Mucosa of descending colon (tissue), 3 donors: ENCODE measurements around the gene KCNK17. TPM values are rescaled to one million over a fixed set of nuclear protein-coding genes. Genes with fewer than 3 reads are reported as not detected.

Experiments used
- ATAC-seq: fragments of 200-7000 bp; cut with Tn5 transposase; one replicate; pipeline ENCODE4 v1.9.1; 2020; ENCODE audit warnings: mild to moderate bottlenecking, moderate library complexity
- DNase-seq, 3 donors: peaks; one replicate each; pipeline ENCODE4 v3.0.0-alpha.2; 2020
- H3K36me3 ChIP-seq: fragments of 200-600 bp; one replicate; pipeline ENCODE4 v1.8.0; 2021; ENCODE audit warnings: low read depth, mild to moderate bottlenecking
- H3K4me1 ChIP-seq: fragments of 200-600 bp; one replicate; pipeline ENCODE4 v1.8.0; 2021; ENCODE audit warnings: low read depth, mild to moderate bottlenecking
- H3K4me3 ChIP-seq: fragments of 200-600 bp; one replicate; pipeline ENCODE4 v1.8.0; 2021; ENCODE audit warnings: mild to moderate bottlenecking
- H3K9me3 ChIP-seq: fragments of 200-600 bp; one replicate; pipeline ENCODE4 v1.8.0; 2021; ENCODE audit warnings: mild to moderate bottlenecking
- intact Hi-C, 2 donors: fragments of 100-400 bp; cut with DNase I in 1 of 2; cut with micrococcal nuclease in 1 of 2; formaldehyde crosslinking; loops; one replicate each; pipeline versions ENCODE4 v1.11.0 to v1.11.1; 2022; cut with DNase I, micrococcal nuclease
- total RNA-seq, 3 donors: library from RNA; stranded (reverse); fragmentation: NEBNext Ultra II Directional in 2 of 3; extraction: Animal tissue kit (Norgen Biotek cat#: 25700) in 2 of 3; gene quantifications; one replicate each; pipeline versions ENCODE4 v1.2.1 to v1.2.4, GENCODE V29; 2021 to 2023
- TF ChIP-seq, protein P1 (sequence below): fragments of 200-600 bp; IDR thresholded peaks from one replicate; pipeline ENCODE4 v1.8.0; 2022; ENCODE audit warnings: antibody characterized with exemption, mild to moderate bottlenecking
- donor health status: DM: no; HTN: no; CAD: no; lungs with moderate emphysema.
- donor health status: DM: no; HTN: no; CAD: no.
- donor health status: DM: no; HTN: yes; CAD: no.

KCNK17 gene
- total RNA-seq, 3 donors from 2014 or later: 0.24 to 0.63 TPM; not detected in 1

DNA sequence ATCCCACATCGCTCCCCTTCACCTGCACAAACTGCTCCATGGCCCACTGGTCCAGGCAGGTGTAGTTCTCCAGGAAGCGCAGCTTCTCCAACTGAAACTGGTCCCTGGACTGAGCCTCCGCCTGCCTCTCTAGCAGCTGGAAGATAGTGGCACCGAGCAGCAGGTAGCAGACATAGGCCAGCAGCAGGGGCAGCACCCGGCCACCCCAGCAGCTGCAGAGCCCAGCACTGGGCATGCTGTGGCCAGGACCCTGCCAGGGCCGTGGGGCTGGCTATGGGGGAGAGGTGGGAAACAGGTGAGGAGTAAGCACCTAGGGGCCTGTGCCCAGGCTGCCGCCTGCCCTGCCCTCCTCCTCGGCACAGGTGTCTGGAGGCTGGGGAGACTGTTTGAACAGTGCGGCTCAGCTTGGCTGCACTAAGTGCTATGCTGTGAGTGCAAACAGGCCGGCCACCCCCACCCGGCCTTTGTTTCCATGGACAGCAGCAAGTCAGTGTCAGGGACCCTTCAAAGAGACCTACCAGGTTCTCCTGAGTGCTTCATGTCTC lies 8.2 kb upstream of the KCNK17 start, which contains the start of gene KCNK16:
KCNK16 (minus strand) TSS at position 397 of the 545 bp plus-strand sequence; CDS start at position 235, 162 bp downstream.
- intact Hi-C loops: no loop called here
- Histone ChIP-seq H3K9me3 (no peaks in the 10 kb centered on the region), H3K4me3 (no peak within 1 kb of the TSS), H3K4me1 (no peaks in the 10 kb centered on the region), H3K36me3 (no peaks in the 10 kb centered on the region)
- TF ChIP-seq, protein P1, sequence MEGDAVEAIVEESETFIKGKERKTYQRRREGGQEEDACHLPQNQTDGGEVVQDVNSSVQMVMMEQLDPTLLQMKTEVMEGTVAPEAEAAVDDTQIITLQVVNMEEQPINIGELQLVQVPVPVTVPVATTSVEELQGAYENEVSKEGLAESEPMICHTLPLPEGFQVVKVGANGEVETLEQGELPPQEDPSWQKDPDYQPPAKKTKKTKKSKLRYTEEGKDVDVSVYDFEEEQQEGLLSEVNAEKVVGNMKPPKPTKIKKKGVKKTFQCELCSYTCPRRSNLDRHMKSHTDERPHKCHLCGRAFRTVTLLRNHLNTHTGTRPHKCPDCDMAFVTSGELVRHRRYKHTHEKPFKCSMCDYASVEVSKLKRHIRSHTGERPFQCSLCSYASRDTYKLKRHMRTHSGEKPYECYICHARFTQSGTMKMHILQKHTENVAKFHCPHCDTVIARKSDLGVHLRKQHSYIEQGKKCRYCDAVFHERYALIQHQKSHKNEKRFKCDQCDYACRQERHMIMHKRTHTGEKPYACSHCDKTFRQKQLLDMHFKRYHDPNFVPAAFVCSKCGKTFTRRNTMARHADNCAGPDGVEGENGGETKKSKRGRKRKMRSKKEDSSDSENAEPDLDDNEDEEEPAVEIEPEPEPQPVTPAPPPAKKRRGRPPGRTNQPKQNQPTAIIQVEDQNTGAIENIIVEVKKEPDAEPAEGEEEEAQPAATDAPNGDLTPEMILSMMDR: no peak
- ATAC-seq (no peak), DNase-seq (no peak)

DNA sequence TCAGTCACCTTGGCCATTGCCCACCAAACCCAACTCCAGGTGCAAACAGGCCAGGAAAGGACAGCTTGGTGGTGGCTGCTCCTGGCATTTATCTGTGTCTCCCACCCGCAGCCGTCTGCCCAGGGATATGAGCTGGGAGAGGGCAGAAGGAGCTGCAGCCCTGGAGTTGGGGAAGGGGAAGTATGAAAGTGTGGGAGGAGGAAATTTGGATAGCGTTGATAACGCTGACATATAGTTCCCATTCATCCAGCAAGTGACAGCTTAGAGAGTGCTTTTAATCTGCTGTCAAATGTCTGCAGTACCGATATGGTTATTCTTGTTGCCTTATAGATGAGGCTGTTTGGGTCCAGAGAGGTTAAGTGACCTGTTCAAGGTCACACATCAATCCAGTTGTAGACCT lies 7.5 kb upstream of the KCNK17 start:
- ATAC-seq (no peak), DNase-seq (no peak)
- intact Hi-C loops: no loop called here
- H3K36me3 ChIP-seq: no peaks in the 10 kb centered on the region
- H3K9me3 ChIP-seq: no peaks in the 10 kb centered on the region
- no peaks in the 10 kb centered on the region for H3K4me1 ChIP-seq
- TF ChIP-seq, protein P1: no peak
- H3K4me3 ChIP-seq: no peak overlapping the region

DNA sequence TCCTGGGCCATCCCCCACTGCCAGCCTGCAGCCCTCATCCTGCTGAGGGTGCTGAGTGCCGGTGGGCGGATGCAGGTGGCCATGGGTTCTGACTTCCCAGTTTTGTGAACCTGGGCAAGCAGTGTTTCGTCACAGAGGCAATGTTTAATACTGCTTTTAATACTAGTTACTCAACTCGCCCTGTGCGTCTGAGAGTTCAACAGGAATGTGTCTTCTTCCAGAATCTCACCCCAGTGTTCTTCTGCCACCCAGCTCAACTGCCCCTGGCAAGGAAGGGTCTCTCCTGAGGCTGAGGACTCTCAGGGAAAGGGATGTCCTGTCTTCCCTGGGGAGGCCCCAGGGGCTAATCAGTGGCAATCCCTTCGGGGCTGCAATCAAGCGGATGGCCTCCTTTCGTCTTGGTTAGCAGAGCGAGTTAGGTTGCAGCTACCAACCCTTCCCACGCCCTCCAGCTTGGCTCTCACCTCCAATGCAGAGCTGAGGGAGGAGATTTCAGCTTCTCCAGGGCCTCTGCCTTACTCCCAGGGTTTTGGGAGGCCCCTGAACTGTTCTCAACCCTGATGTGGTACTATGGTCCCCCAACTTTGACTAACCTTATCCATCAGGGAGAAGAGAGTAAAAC lies 6.3 kb upstream of the KCNK17 start:
- Histone ChIP-seq H3K9me3 (no peaks in the 10 kb centered on the region), H3K4me3 (no peak overlapping the region), H3K36me3 (no peaks in the 10 kb centered on the region), H3K4me1 (no peaks in the 10 kb centered on the region)
- DNase-seq (no peak), ATAC-seq (no peak)
- TF ChIP-seq, protein P1: no peak
- intact Hi-C loops: no loop called here

DNA sequence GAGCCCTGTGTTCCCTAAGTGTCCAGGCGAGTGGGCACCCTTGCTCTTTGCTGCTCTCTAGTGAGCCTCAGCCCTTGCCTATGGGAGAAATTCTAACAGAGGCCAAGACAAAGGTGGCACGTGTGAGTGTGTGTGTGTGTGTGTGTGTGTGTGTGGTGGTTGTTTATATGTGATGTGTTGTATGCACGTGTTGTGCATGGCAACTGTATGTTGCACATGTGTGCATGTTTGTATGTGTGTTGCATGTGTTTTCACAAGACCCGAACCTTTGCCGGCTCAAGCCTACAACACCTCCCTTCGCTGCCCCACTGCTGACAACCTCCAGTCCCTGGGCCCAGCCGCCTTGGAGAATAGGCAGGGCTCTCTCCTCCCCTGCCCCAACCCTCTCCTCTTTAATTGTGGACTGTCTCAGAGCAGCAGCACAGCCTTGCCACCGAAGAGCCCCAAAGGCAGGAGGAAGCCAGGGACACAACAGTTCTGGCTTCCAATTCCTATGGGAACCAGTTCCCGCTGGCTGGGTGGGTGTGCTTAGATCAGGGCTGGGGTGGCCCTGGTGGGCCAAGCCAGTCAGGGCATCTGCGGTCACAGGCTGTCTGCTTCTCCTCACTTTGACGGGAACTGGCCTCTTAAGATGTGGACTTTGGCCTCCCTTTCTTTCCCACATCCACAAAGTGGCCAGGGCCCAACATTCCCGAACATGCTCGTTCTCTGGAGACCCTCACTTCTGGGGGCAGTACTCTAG lies 5.6 kb upstream of the KCNK17 start:
- TF ChIP-seq, protein P1: no peak
- Histone ChIP-seq H3K36me3 (no peaks in the 10 kb centered on the region), H3K4me1 (no peaks in the 10 kb centered on the region), H3K9me3 (no peaks in the 10 kb centered on the region), H3K4me3 (no peak overlapping the region)
- intact Hi-C loops: no loop called here
- DNase-seq: no peak
- no peak for ATAC-seq

DNA sequence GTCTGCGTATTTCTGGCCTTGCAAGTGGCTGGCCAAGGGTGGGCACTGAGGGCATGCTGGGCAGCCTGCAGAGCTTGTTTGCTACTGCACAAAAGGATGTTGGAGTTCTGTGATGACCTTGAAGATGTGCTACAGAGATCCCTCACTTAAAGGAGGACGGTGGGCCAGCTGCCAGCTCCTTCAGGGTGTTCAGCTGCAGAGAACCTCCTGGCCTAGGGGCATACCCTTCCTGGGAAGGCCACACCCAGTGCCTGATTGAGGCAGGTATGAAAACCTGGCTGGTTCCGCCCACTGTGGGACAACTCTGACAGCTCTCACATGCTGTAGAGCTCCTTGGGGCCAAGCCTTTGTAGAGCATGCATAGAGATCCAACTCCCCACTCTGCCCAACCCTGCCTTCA lies 3.0 kb upstream of the KCNK17 start:
- ATAC-seq (no peak), DNase-seq (no peak)
- intact Hi-C loops: no loop called here
- Histone ChIP-seq H3K4me3 (no peak overlapping the region), H3K9me3 (no peaks in the 10 kb centered on the region), H3K4me1 (peaks cover 17% of the 10 kb centered on the region), H3K36me3 (no peaks in the 10 kb centered on the region)
- TF ChIP-seq, protein P1: no peak
